Measurements from ENCODE around the gene SLC6A11.

DNA sequence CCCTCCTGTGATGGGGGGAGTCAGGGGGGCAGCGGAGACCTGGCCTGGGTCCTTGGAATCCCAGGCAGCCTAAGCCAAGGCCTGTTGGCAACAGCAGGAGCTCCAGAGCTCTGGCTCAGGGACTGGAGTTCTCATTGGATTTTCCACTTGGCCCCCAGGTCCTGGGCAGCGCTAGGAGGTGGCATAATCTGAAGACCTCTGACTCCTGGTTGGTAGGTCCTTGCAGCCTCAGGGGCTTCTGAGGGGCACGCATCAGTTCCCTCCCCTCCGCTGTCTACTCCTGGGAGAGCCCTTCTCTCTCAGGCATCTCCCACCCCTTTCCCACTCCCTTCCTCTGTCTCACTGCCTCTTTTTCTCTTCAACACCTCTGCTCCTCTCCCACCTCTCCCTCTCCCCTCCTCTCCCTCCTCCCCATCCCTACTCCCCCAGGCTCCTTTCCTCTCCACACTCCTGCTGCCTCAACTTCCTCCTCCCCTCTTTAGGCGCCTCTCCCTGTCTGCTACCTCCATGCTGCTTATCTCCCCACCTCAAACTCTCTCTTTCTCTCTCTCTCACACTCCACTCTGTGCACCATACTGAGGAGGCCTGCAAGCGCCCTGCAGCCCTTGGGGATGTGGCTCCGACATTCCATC lies 135.4 kb downstream of the SLC6A11 start:
- TF ChIP-seq SP2 (IDR thresholded peaks at IDR 0.05; ENCODE audit: low read length): no peak
- no peak for TF ChIP-seq CTCF (IDR thresholded peaks at IDR 0.05; ENCODE audit: control extremely low read depth in 1 of 3, insufficient read depth in 1 of 3, low read depth in 1 of 3, low read length in 3 of 3)
- TF ChIP-seq, protein P1, sequence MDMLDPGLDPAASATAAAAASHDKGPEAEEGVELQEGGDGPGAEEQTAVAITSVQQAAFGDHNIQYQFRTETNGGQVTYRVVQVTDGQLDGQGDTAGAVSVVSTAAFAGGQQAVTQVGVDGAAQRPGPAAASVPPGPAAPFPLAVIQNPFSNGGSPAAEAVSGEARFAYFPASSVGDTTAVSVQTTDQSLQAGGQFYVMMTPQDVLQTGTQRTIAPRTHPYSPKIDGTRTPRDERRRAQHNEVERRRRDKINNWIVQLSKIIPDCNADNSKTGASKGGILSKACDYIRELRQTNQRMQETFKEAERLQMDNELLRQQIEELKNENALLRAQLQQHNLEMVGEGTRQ (IDR thresholded peaks at IDR 0.05; ENCODE audit: low read length): no peak
- TF ChIP-seq CEBPB (IDR thresholded peaks at IDR 0.05; ENCODE audit: low read depth, low read length): no peak
- no peak for TF ChIP-seq EGR1 (IDR thresholded peaks at IDR 0.05; ENCODE audit: borderline replicate concordance, low read depth, low read length)
- no peak for TF ChIP-seq TEAD4 (IDR thresholded peaks at IDR 0.05; ENCODE audit: low read depth, low read length)
- no peak for TF ChIP-seq BACH1 (IDR thresholded peaks at IDR 0.05; ENCODE audit: low read length)
- no peak for TF ChIP-seq POLR2A (IDR thresholded peaks at IDR 0.05; ENCODE audit: control extremely low read depth in 1 of 2, low read depth in 2 of 2, low read length in 2 of 2)
- no peak for TF ChIP-seq POLR2AphosphoS5 (IDR thresholded peaks at IDR 0.05; ENCODE audit: low read depth, low read length)
- no peak for TF ChIP-seq TAF1 (IDR thresholded peaks at IDR 0.05; ENCODE audit: low read depth, low read length)
- TF ChIP-seq, protein P2, sequence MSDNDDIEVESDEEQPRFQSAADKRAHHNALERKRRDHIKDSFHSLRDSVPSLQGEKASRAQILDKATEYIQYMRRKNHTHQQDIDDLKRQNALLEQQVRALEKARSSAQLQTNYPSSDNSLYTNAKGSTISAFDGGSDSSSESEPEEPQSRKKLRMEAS (IDR thresholded peaks at IDR 0.05): no peak
- TF ChIP-seq CHD2 (IDR thresholded peaks at IDR 0.05; ENCODE audit: low read length): no peak

Measured in H1 (cell line).